ENCODE results near the gene ANKK1.

DNA sequence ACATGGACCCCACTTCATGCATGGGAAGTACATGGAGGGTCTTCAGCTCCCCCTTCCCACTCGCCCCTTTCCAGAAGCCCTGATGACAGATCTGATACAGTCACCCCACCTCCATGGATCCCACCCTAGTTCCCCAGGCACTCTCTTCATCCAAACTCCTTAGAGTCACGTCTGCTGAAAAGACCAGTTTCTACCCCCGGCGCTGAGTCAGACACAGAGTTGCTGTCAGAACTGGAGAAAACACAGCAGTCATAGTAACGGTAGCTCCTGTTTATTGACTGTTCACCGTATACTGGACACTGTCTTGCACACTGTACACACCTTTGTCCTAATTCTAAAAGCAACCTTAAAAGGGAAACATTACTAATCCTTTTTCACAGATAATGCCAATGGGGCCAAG is 58.5 kb downstream of the ANKK1 start:
- TF ChIP-seq EZH2 (IDR thresholded peaks at IDR 0.05; ENCODE audit: borderline replicate concordance, control insufficient read depth, low read depth, low read length) (no peak), HCFC1 (IDR thresholded peaks at IDR 0.05; ENCODE audit: low read length) (no peak), SPI1 (IDR thresholded peaks at IDR 0.05; ENCODE audit: borderline replicate concordance, insufficient read depth, low read depth, low read length) (no peak), RAD51 (IDR thresholded peaks at IDR 0.05) (no peak), RAD21 (IDR thresholded peaks at IDR 0.05; ENCODE audit: insufficient read depth, low read depth, low read length) (no peak), GATAD2B (conservative IDR thresholded peaks at IDR 0.05; ENCODE audit: low read depth) (no peak), EP300 (IDR thresholded peaks at IDR 0.05; ENCODE audit: borderline replicate concordance in 1 of 2, control insufficient read depth in 1 of 2, low read depth in 2 of 2, low read length in 2 of 2) (no peak), TAF1 (IDR thresholded peaks at IDR 0.05; ENCODE audit: borderline replicate concordance, low read depth, low read length) (no peak), POLR2AphosphoS5 (IDR thresholded peaks at IDR 0.05; ENCODE audit: low read length) (no peak), SIN3A (IDR thresholded peaks at IDR 0.05; ENCODE audit: low read depth, low read length) (no peak)
- TF ChIP-seq, protein P1, sequence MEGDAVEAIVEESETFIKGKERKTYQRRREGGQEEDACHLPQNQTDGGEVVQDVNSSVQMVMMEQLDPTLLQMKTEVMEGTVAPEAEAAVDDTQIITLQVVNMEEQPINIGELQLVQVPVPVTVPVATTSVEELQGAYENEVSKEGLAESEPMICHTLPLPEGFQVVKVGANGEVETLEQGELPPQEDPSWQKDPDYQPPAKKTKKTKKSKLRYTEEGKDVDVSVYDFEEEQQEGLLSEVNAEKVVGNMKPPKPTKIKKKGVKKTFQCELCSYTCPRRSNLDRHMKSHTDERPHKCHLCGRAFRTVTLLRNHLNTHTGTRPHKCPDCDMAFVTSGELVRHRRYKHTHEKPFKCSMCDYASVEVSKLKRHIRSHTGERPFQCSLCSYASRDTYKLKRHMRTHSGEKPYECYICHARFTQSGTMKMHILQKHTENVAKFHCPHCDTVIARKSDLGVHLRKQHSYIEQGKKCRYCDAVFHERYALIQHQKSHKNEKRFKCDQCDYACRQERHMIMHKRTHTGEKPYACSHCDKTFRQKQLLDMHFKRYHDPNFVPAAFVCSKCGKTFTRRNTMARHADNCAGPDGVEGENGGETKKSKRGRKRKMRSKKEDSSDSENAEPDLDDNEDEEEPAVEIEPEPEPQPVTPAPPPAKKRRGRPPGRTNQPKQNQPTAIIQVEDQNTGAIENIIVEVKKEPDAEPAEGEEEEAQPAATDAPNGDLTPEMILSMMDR (IDR thresholded peaks at IDR 0.05 in 2 of 3, conservative IDR thresholded peaks at IDR 0.05 in 1 of 3; ENCODE audit: control insufficient read depth in 2 of 3, extremely low read depth in 1 of 3, insufficient read depth in 1 of 3, low read depth in 3 of 3, low read length in 3 of 3): no peak

Data from GM12878 (cell line).